Measurements from ENCODE around the gene TNNI3K.

The TNNI3K gene

DNA sequence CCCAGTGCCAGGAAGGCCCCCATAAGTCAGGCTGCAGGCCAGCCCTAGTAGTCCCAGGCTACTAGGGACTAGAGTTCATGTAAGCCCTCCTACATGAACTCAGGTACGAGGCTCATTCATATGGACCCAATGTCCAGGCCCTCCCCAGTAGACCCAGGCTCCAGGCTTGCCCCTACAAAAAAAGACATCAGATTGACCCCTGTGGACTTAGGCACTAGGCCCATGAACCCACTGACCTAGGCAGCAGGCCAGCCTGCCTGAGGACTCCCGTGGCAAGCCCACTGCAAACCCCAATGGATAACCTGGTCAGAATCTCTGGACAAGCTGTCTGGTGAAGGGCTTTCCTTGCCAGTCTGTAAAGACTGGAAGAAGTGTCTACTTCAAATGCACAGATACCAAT, 51.2 kb downstream of the TNNI3K start:
- no peak for DNase-seq (ENCODE audit: low read depth in 2 of 2)

DNA sequence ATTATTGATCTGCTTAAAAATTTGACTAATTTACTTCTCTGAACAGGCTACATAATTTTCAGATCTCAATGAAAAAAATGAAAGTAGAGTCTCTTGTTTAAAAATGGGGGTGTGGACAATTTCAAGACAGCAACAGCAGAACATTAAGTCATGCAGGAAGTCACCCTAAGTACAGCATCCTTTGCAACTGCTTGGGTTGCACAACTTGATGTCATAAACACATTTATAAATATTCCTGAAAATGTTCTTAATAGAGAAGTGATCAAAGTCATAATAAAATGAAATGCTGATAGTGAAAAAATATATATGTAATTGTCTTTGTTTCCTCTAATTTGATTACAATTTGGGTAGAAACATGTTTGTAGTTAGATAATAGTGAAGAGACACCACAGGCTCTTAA, 79.3 kb downstream of the TNNI3K start:
- no peak for DNase-seq (ENCODE audit: low read depth in 2 of 2)

DNA sequence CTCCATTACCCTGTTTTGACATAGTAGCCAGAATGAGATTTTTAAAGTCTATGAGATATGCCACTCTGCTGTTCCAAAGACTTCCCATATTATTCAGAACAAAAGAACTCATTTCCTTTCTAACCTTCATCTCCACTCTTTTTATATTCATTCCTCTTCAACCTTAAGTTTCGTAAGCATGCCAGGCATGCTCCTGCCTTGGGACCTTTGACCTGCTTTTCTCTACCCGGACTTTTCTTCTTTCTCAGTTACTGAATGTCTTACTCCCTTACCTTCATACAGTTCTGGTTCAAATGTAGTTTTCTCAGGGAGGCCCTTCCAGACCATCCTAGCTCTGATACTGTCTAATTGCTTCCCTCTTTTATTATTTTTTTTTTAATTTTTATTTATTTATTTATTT, 81.1 kb downstream of the TNNI3K start:
- DNase-seq (ENCODE audit: low read depth in 2 of 2) = no peak

DNA sequence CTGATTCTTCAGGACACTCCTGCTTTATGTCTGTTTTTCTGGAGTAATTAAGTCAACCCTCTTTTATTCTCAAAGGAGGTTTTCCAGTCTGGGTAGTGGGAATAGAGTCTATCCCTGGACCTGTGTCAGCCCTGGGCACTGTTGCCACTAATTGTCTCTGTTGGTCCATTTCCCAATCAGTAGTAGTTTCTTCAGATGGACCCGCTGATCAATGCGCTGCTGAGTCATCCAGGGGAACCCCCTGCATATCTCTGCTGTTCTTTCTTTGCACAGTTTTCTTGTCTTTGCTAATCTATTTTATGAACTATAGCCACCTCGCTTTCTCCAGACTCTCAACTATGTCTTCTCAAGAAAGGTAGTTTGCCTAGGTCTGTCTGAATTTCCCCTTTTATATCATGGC, 82.5 kb downstream of the TNNI3K start:
- no peak for DNase-seq (ENCODE audit: low read depth in 2 of 2)

DNA sequence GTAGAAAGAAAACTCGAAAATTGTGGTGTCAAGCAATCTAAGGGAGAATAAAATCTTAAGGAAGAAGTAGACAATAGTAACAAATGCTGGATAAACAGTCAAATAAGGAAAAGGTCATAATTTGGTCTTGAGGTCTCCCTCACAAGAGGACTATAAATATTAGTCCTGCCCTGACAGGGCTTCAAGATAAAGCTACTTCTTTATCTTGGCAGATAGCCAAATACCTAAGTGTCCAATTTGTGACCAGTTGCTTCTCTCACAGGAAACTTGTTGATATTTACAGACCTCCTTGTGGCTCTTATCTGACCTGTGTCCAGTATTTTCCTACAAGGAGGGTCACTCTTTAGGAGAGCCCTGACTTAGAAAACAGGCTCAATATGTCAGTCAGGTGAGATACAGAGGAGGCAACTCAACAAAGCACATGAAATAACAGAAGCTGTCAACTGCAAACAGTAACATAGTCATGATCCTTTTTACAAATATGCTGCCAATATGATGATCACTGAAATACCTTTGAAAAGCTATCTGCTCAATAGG, 88.8 kb downstream of the TNNI3K start:
- DNase-seq (ENCODE audit: low read depth in 2 of 2) = no peak

DNA sequence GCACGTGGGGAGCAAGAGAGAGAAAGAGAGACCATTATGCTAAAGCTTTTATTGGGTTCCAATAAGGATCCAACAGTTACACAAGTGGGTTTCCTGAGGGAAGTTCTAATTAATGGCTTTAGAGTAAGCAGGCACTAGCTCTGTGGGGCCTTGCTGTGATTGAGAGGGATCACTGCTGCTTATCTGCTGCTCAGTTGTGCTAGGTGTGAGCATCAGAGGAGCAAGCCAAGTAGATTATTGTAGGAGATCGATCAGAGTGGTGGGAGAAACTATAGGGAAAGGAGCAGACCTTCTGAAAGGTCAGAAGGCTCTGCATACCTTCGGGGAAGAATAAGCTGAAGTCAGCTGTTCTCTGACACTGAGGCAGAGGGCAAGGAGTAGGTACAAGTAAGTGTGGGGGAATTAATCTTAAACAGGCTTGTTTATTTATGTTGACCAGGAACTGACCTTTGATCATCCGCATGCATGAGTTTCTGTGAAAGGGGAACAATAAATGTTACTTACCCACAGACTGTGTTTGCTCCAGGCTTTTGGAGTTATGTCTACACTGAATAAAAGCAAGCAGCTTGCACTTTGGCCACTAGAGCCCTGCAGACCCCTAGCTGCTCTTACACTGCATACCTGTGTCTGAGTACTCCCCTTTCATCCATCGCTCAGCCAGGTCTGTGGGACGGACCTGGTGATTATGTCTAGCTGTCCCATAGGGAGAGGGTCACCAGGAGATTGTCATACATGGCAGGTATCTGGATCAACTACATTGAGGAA, 89.7 kb downstream of the TNNI3K start:
- DNase-seq (ENCODE audit: low read depth in 2 of 2) = no peak

DNA sequence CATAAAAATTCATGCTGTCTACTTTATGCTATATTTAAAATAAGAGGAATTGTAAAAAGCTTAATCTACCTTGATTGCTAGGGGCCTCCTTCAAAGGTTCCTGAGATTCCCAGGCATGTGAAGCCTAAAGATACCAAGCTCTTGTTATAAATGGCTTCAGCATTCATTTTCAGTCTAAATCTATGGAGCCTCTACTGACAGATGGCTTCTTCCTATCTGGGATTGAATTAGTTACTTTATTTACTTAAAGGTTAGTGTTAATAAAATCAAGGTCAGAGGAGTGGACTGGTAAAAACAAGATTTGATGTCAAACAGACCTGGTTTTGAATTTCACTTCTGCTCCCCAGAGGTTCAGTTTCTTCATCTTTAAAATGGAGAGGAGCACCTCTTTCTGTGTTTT, 93.7 kb downstream of the TNNI3K start:
- no peak for DNase-seq (ENCODE audit: low read depth in 2 of 2)

DNA sequence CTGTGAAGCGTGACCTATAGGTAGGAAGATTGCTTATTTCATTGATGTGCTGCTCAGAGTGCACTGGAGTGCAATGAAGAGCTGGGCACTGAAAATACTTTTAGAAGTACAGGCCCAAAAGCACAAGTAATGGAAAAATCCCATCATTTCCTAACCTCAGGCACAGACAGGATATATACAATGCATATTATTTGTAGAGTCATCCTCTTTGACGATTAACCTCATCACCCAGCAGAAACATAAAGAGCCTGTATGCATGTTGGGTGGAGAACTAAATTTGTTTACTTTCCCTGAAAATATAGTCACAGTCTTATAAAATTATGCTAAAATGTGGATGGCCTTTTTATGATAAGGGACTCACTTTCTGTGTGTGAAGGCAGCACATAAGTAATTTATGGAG, 98.1 kb downstream of the TNNI3K start:
- DNase-seq (ENCODE audit: low read depth in 2 of 2) = no peak

DNA sequence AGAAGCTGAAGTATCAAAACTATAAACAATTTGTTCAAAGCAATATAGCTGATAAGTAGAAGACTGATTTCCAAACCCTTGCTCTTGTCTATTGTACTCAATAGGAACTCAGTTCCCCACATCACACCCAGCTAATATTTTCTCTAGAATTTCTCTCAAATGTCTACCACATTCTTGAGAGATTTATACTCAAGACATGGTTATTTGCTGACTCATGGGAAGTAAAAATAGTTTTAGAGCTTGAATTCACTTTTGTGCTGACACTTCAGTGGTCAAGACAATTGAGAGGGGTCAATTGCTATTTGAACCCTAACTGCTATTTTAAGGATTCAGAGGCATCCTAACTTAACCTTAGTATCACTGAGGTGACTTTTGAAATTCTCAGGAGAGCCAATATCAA, 99.0 kb downstream of the TNNI3K start:
- no peak for DNase-seq (ENCODE audit: low read depth in 2 of 2)

DNA sequence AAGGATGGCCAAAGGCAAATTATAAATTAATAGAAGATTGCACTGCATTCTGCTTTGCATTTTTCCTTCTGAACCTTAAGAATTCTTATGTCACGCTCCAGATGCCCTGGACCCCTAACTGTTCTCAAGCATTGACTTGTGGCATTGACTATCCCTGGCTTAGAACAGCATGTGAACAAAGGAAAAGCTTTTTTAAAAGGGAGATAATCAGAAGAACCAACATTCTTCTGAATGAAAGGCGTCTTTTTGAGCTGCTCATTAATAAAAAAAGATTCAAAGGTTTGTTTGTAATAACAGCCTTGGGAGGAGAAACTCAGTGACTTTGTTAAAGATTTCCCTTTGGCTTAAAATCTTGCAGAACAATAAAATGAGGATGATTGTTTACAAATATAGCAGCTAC, 105.5 kb downstream of the TNNI3K start:
- no peak for DNase-seq (ENCODE audit: low read depth in 2 of 2)

DNA sequence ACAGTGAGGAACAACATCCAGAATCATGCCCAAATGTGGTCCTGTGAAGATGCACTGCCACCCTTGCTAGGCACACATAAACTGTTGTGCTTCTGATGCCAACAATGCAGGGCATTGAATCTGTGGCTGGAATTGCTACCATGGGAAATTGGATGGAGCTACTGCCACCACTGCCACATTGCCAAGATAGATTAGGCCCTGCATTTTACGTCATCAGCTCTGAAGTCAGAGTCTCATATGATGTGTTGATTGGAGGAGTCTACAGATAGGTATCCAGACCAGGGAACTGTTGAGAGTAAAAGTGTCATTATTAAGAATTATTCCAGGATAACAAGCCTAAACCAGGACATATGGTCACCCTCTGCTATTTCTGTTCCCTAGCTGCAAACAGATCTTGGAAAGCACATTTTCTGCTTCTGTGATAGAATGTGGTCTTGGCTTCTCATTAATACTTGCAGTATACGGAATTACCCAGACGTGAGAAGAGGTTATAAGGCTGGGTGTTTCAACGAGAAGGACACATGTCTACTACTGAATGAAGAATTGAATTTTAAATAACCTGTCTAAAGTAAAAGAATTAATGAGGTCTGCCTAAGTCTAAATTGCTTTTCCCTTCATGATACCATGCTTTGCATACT, 106.6 kb downstream of the TNNI3K start:
- no peak for DNase-seq (ENCODE audit: low read depth in 2 of 2)

DNA sequence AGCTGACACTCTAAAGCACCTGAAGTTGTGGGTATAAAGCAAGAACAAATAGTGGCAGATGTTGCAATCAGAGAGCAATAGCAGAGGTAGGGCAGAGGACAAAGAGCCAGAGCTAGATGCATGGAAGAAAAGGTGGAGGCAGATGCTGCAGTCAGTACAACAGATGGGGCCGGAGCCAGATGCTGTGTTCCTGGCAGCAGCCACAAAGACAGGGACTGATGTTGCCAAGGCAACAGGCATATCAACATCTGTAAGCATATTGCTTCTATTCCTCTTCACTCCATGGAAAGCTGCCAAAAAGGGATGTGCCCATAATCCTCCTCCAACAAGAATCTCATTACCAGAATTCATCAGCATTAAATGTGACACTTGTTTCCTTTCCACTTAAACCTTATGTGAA, 108.0 kb downstream of the TNNI3K start:
- DNase-seq (ENCODE audit: low read depth in 2 of 2) = no peak

DNA sequence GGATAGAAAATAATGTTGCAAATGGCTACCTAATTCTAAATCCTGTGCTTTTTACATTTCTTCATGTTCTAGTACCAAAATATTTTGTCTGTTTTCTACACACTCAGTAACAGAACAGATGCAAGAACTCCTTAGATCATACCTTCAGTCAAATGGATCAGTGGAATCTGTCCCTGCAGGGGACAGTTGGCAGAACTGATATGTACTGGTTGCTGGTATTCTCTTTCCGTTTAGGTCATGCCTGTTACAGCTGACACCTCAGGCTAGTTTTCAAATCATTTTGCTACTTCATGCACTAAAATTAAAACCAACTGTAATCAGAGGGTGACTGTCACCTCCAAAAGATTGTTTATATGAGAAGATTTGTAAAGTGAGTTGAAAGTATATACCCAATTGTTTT, 109.2 kb downstream of the TNNI3K start:
- DNase-seq (ENCODE audit: low read depth in 2 of 2) = no peak

DNA sequence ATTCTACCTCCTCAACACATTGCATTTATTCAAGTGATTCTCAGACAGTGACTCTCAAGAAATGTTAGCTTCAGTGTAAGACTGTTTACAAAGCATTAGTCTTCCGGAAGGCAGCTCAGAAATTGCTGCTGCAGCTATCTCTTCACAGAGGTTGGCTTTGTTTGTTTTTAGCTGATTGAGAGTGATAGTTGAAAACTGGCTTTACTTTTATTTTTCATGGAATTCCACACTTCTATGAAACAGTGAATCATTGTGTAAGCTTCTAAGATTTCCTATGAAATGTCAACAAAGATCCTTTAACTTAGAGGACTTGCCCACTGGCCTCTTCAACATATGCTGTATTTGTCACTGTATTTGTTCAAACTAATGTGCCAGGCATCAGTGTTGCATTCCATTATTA, 121.3 kb downstream of the TNNI3K start:
- no peak for DNase-seq (ENCODE audit: low read depth in 2 of 2)

DNA sequence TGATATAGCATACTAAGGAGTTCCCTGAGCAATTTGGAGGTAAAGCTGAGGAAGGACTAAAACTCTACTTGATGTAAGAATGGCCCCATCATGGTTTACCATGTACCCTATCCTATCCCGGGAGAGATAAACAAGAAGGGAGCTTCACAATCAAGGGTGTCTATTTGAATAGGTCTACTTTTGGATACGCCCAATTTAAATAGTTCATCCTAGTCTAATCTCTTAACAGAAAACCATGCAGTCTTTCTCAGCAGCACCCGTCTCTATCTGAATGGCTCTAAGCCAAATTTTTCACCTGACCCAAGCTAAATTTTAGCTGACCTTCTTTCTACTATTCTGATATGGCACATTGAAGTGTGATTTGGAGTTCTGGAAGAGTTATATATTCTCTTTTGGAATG, 122.0 kb downstream of the TNNI3K start:
- DNase-seq (ENCODE audit: low read depth in 2 of 2) = no peak

DNA sequence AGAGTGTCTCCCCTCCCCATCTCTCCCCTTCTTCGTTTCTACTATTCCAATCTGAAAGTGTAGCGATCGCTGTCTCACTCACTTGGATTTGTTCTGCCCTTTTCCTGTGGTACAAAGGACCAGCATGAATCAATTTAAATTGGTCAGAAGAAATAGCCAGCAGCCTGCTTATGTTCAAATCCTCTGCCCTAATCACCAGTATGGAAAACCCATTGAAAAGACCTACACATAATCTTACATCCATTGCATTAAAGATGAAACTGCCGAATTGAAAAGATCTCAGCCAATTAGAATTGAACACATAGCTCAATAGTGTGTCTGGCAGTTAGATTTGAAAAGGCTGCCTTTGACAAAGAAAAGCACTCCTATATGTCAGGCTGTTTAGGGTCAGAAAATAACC, 122.6 kb downstream of the TNNI3K start:
- DNase-seq (ENCODE audit: low read depth in 2 of 2) = no peak

DNA sequence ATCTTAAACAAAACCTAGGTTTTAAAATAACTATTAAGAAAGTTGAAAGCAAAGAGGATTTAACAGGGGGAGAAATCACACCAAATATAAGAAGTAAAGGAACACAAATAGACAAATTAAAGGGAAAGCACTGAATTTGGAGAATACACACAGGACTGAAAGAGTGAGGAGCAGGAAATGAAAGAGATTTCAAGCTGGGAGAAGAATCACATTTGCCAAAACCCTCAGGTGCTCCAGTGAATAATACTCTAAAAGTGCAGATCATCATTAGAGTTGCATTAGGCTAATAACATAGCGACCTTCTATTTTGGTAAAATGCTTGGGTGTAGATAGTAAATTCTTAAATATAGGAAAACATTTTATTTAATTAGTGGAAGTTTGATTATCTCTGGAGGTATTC, 127.5 kb downstream of the TNNI3K start:
- no peak for DNase-seq (ENCODE audit: low read depth in 2 of 2)

DNA sequence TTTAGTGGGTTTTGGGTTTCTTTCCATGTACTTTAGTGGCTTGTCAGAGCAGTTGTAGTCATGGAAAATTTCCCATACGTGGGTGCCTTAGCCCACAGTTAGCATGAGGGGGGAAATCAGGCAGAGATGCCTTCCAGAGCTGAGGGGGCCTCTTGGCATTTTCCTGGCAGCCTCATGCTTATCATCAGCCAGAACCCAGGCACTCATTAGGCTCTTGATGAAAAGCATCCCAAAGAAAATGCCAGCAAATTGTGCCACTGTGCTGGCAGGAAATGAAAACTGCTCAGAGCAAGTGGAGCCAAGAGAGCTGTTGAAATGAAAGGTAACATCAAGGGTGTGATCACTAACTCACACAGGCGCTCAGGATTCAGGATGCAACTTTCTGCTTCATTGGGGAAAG, 128.0 kb downstream of the TNNI3K start:
- no peak for DNase-seq (ENCODE audit: low read depth in 2 of 2)

DNA sequence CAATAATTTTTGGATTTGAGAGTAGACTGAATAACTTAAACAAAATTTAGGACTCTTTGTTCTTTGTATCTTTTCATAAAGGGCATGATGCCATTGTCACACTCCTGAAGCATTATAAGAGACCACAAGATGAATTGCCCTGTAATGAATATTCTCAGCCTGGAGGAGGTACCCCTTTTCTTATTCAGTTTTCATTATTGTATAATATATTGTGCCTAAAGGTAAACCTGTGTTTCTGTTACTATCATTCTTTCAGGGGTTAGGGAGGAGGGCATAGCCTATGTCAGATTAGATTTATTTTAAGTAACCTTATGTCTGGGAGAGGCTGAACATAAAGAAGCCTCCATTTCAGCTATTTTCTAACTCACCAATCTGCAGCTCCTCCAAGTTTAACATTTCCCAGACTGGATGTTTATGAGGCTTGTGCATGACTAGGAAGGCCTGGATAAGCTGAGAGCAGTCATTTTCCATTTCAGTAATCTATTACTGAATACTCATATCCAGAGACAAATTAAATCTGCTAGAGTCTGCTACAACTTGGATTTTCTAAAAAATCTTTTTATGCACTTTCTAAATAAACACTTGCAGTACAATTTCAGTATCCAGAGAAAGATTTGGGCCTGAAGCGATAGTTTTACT, 132.1 kb downstream of the TNNI3K start:
- no peak for DNase-seq (ENCODE audit: low read depth in 2 of 2)

DNA sequence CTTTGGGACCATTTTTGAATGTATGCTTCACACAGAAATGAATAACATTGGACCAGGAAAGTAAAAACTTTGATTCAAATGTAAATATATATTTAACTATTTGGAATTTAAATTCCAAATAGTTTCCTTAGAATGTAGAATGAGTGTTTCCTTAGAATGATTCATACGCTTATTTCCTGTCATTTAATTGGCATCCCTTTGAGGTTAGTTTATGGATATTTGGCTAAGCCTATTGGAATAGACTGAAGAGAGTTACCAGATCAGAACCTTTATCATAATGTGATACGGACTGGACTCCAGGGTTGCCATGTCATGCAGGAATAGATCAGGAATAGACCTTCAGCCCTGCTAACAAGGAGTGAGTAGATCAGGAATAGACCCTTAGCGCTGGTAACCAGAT, 133.1 kb downstream of the TNNI3K start:
- no peak for DNase-seq (ENCODE audit: low read depth in 2 of 2)

DNA sequence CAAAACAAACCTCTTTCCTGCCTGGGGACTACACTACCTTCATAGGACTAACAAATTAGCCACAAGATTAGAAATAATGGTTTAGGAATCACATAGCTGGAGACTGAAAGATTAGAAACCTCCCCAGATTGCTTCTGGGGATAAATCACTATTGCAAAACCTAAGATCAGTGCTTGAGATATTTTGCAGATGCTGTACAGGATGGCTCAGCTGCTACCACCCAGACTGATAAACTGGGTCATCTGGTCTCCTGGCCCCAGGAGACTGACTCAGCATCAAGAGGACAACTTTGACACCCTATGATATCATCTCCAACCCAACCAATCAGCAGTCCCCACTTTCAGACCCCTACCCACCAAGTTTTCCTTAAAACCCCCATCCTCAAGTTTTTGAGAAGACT, 140.2 kb downstream of the TNNI3K start:
- DNase-seq (ENCODE audit: low read depth in 2 of 2) = no peak

DNA sequence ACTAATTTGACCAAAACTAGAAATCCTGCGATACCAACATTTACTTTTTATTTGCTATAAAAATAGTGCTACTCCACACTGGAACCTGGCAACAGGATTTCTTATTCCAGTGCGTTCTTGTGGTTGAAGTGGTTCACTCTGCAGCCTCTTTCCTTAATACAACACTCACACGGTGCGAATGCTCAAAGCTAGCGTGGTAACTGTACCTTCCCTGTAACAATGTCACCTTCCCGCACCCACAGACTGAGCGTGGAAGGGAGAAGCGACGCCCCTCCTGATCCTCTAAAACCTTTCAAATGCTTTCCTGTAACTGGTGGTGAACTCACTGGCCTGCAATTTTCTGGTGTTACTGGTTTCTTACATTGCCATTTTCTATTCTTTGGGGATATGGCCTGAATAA, 145.1 kb downstream of the TNNI3K start:
- no peak for DNase-seq (ENCODE audit: low read depth in 2 of 2)

DNA sequence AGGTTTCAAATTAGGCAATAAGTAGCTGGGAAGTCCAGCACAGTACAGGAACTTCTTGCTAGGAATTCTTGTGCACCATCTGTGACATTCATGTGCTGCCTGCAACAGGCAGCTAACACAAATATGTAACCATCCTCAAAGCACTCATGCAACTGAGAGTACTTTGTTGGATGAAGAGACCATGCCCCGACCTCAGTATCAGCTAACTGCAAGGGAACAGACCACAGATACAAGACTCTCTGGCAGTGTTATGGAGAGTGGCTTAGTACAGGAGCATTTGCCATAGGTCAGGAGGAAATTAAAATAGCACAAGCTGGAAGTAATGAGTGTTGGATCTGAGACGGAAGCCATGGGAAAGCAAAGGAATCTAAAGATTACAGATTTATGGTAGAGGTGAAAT, 153.7 kb downstream of the TNNI3K start:
- DNase-seq (ENCODE audit: low read depth in 2 of 2) = no peak

Measured in stimulated activated CD8-positive, alpha-beta memory T cell treated with anti-CD3 and anti-CD28 coated beads, Interleukin-2, amount 100 ng/mL, for 1 hour (primary cell).